HepG2 (cell line): ENCODE measurements around the gene EEF2. TPM values are rescaled to one million over a fixed set of nuclear protein-coding genes. Genes with fewer than 3 reads are reported as not detected.
A peak's percentile ranks its signal among the peaks of the same experiment; 100 is the strongest.

ENCODE experiments used
- ATAC-seq: fragments of 200-7000 bp; cut with Tn5 transposase; 3 replicates; pipeline ENCODE4 v1.9.1; 2020; ENCODE audit warnings: mild to moderate bottlenecking, moderate library complexity
- BruUV-seq: library from RNA; stranded (reverse); fragments of 400-500 nt; replicated peaks from 2 replicates; lab custom pipeline; 2021; lab: Mats Ljungman, UMichigan
- CTCF ChIA-PET: fragments of 300-600 bp; formaldehyde crosslinking; extraction: SDS; loops from one replicate; lab custom pipeline; 2021; ENCODE audit warnings: low total read pairs, inconsistent platforms, low intra/inter-chr PET ratio; lab: Yijun Ruan, JAX
- POLR2A ChIA-PET: fragments of 350-600 bp; sonication (Branson Sonifier 250); formaldehyde crosslinking; loops from one replicate; lab custom pipeline; 2020; ENCODE audit warnings: antibody characterized with exemption, inconsistent platforms; lab: Yijun Ruan, JAX
- DNase-seq: peaks from one replicate; pipeline ENCODE4 v3.0.0-alpha.2; 2015; ENCODE audit warnings: low spot score
- FAIRE-seq: peaks from 3 replicates; lab custom pipeline; 2011; peaks lifted over from hg19 to GRCh38; lab: Jason Lieb, UNC
- H2AFZ ChIP-seq: one replicate; pipeline ENCODE4 v1.6.1; 2011; ENCODE audit warnings: low read length, inconsistent platforms
- H3K27ac ChIP-seq: fragments of 300-600 bp; 3 replicates; pipeline ENCODE4 v1.8.0; 2011; ENCODE audit warnings: mixed run types, mild to moderate bottlenecking, mixed read lengths, low read length, inconsistent platforms; ENCODE audit not compliant: insufficient read depth; ENCODE audit errors: extremely low read length
- H3K27me3 ChIP-seq, 2 experiments: fragments of 200-600 bp in 1 of 2; 2 replicates in 1 of 2; 3 replicates in 1 of 2; pipeline versions ENCODE4 v1.6.0 to v1.8.0; 2011; ENCODE audit warnings: low read length in 2 of 2, mild to moderate bottlenecking in 2 of 2, moderate library complexity in 2 of 2, inconsistent platforms in 1 of 2; ENCODE audit not compliant: insufficient read depth in 2 of 2, control insufficient read depth in 1 of 2
- H3K36me3 ChIP-seq, 2 experiments: fragments of 200-600 bp in 1 of 2; replicated peaks in 1 of 2; 2 replicates in 1 of 2; 3 replicates in 1 of 2; pipeline versions ENCODE4 v1.5.1 to v1.8.0; 2011; ENCODE audit warnings: low read length in 2 of 2, inconsistent platforms in 1 of 2; ENCODE audit not compliant: insufficient read depth in 2 of 2, control insufficient read depth in 1 of 2
- H3K4me1 ChIP-seq: 2 replicates; pipeline ENCODE4 v1.5.1; 2012; ENCODE audit warnings: low read length, inconsistent platforms; ENCODE audit not compliant: insufficient read depth
- H3K4me2 ChIP-seq: 2 replicates; pipeline ENCODE4 v1.6.0; 2011; ENCODE audit warnings: low read depth, low read length, inconsistent platforms
- H3K4me3 ChIP-seq, 3 experiments: fragments of 200-600 bp in 1 of 3; sonication (generic), shearing (Covaris generic) in 1 of 3; replicated peaks in 1 of 3; 2 replicates each; pipeline ENCODE4 v1.5.1; 2011 to 2016; ENCODE audit warnings: low read length in 3 of 3, inconsistent platforms in 2 of 3, low read depth in 2 of 3, mild to moderate bottlenecking in 2 of 3, control low read depth in 1 of 3, mixed read lengths in 1 of 3; ENCODE audit not compliant: insufficient read depth in 1 of 3
- H3K79me2 ChIP-seq: one replicate; pipeline ENCODE4 v1.6.1; 2011; ENCODE audit warnings: low read length, inconsistent platforms; ENCODE audit not compliant: insufficient read depth
- H3K9ac ChIP-seq: 2 replicates; pipeline ENCODE4 v1.6.0; 2011; ENCODE audit warnings: mild to moderate bottlenecking, low read depth, low read length, inconsistent platforms; ENCODE audit not compliant: insufficient read depth
- H3K9me3 ChIP-seq: 2 replicates; pipeline ENCODE4 v1.5.1; 2012; ENCODE audit warnings: mild to moderate bottlenecking, low read length
- H4K20me1 ChIP-seq: 2 replicates; pipeline ENCODE4 v1.6.0; 2011; ENCODE audit warnings: inconsistent platforms, mild to moderate bottlenecking, low read length, moderate library complexity; ENCODE audit not compliant: insufficient read depth
- AGO2 ChIP-seq: fragments of 200-400 bp; formaldehyde crosslinking; optimal IDR thresholded peaks from 2 replicates; pipeline ENCODE3; 2017; ENCODE audit warnings: mild to moderate bottlenecking, low read depth, low read length, moderate library complexity
- BORCS8-MEF2B ChIP-seq: sonication (generic); formaldehyde crosslinking; IDR thresholded peaks from 2 replicates; pipeline ENCODE4 v1.8.0; 2022; ENCODE audit warnings: mild to moderate bottlenecking, missing genetic modification reagents
- GATAD2A ChIP-seq: IDR thresholded peaks from 2 replicates; pipeline ENCODE4 v1.6.1; 2016
- HES4 ChIP-seq: sonication (generic); formaldehyde crosslinking; IDR thresholded peaks from 2 replicates; pipeline ENCODE4 v1.9.0; 2021; ENCODE audit warnings: mild to moderate bottlenecking, missing genetic modification reagents, borderline replicate concordance
- HNF4G ChIP-seq, 2 experiments: sonication (generic) in 1 of 2; formaldehyde crosslinking in 1 of 2; IDR thresholded peaks; 2 replicates each; pipeline versions ENCODE4 v1.4.0 to v1.6.1; 2011 to 2020; ENCODE audit warnings: borderline replicate concordance in 2 of 2, low read depth in 2 of 2, mild to moderate bottlenecking in 2 of 2, low read length in 1 of 2, missing genetic modification reagents in 1 of 2, moderate library complexity in 1 of 2
- HNRNPL ChIP-seq: fragments of 200-400 bp; formaldehyde crosslinking; IDR thresholded peaks from 2 replicates; pipeline ENCODE4 v1.6.1; 2017; ENCODE audit warnings: mild to moderate bottlenecking, low read depth, low read length
- NAIF1 ChIP-seq: sonication (generic); formaldehyde crosslinking; IDR thresholded peaks from 2 replicates; pipeline ENCODE4 v1.5.0; 2020; ENCODE audit warnings: mild to moderate bottlenecking, missing genetic modification reagents, borderline replicate concordance
- NRL ChIP-seq: sonication (generic); formaldehyde crosslinking; IDR thresholded peaks from 2 replicates; pipeline ENCODE4 v1.5.0; 2020; ENCODE audit warnings: missing genetic modification reagents, mild to moderate bottlenecking, moderate library complexity, borderline replicate concordance
- RBFOX2 ChIP-seq: fragments of 200-400 bp; formaldehyde crosslinking; IDR thresholded peaks from 2 replicates; pipeline ENCODE4 v1.6.1; 2017; ENCODE audit warnings: low read depth, mild to moderate bottlenecking, low read length
- SMARCC2 ChIP-seq: fragments of 450-650 bp; IDR thresholded peaks from 2 replicates; pipeline ENCODE4 v1.6.1; 2017; ENCODE audit warnings: antibody characterized with exemption, mild to moderate bottlenecking
- SNAPC2 ChIP-seq: sonication (generic); formaldehyde crosslinking; IDR thresholded peaks from 2 replicates; pipeline ENCODE4 v1.8.1; 2022; ENCODE audit warnings: mild to moderate bottlenecking, missing genetic modification reagents
- THAP11 ChIP-seq: IDR thresholded peaks from 2 replicates; pipeline ENCODE4 v1.6.1; 2016; ENCODE audit warnings: missing biosample characterization, missing genetic modification reagents
- THAP7 ChIP-seq: sonication (generic); formaldehyde crosslinking; IDR thresholded peaks from 2 replicates; pipeline ENCODE4 v1.8.1; 2023; ENCODE audit warnings: mild to moderate bottlenecking, missing genetic modification reagents
- ZBTB38 ChIP-seq: sonication (generic); formaldehyde crosslinking; IDR thresholded peaks from 2 replicates; pipeline ENCODE4 v1.5.1; 2020; ENCODE audit warnings: mild to moderate bottlenecking, missing genetic modification reagents
- ZC3H13 ChIP-seq: sonication (generic); formaldehyde crosslinking; IDR thresholded peaks from 2 replicates; pipeline ENCODE4 v1.8.1; 2023; ENCODE audit warnings: mild to moderate bottlenecking, missing genetic modification reagents, moderate library complexity
- ZNF788 ChIP-seq: sonication (generic); formaldehyde crosslinking; IDR thresholded peaks from 2 replicates; pipeline ENCODE4 v1.5.0; 2020; ENCODE audit warnings: mild to moderate bottlenecking, missing genetic modification reagents, borderline replicate concordance
- ZNF878 ChIP-seq: sonication (generic); formaldehyde crosslinking; IDR thresholded peaks from 2 replicates; pipeline ENCODE4 v1.8.1; 2023; ENCODE audit warnings: mild to moderate bottlenecking, missing genetic modification reagents, moderate library complexity
- WGBS: methylation state at CpG from one replicate; pipeline ENCODE4 v1.1.6; 2017; ENCODE audit warnings: low lambda C conversion rate; 5-methylcytosine and 5-hydroxymethylcytosine counted together
- in situ Hi-C: cut with HindIII; loops from 2 replicates; pipeline ENCODE4 v1.10.0; 2017; ENCODE audit warnings: low pct_unique_long_range_greater_than_20kb; ENCODE audit not compliant: extremely low pct_ligation_motif_present
- intact Hi-C: fragments of 100-400 bp; cut with micrococcal nuclease; formaldehyde crosslinking; loops from one replicate; pipeline ENCODE4 v1.10.0; 2022; ENCODE audit not compliant: unreplicated experiment
- polyA plus RNA-seq, 8 experiments: library from polyadenylated mRNA; depleted of rRNA in 3 of 8; stranded (reverse) in 7 of 8; unstranded in 1 of 8; fragments of >200 nt; fragmentation: Illumina TruSeq in 4 of 8; extraction: Trizol in 4 of 8; gene quantifications; 2 replicates each; pipeline versions ENCODE4 v1.2.1 to v1.2.3, GENCODE V29; 2011 to 2016; ENCODE audit warnings: low read depth in 4 of 8, missing spikeins in 1 of 8, mixed read lengths in 1 of 8; ENCODE audit not compliant: insufficient read depth in 1 of 8
- total RNA-seq, 5 experiments: library from RNA; depleted of rRNA; stranded (reverse); fragments of >200 nt; fragmentation: Illumina TruSeq; extraction: Trizol; gene quantifications; 2 replicates each; pipeline ENCODE4 v1.2.3, GENCODE V29; 2016; ENCODE audit warnings: low read depth in 1 of 5
- TF ChIP-seq, protein P1 (sequence below): sonication (generic); formaldehyde crosslinking; conservative IDR thresholded peaks from 2 replicates; pipeline ENCODE4 v1.8.0; 2022; ENCODE audit warnings: low read depth, missing genetic modification reagents

The EEF2 gene
- total and polyA plus RNA-seq, 2 of the 13 experiments (the other 11 are each of a cell fraction or from before 2014, with no cell fraction given) = 1,441 to 1,777 TPM

GRCh38 chr19:3982701-3983541, 2.3 kb downstream of the EEF2 start (continued):
- TF ChIP-seq ZBTB38 (CRISPR knock-in tag) = peak; percentile 82

DNA sequence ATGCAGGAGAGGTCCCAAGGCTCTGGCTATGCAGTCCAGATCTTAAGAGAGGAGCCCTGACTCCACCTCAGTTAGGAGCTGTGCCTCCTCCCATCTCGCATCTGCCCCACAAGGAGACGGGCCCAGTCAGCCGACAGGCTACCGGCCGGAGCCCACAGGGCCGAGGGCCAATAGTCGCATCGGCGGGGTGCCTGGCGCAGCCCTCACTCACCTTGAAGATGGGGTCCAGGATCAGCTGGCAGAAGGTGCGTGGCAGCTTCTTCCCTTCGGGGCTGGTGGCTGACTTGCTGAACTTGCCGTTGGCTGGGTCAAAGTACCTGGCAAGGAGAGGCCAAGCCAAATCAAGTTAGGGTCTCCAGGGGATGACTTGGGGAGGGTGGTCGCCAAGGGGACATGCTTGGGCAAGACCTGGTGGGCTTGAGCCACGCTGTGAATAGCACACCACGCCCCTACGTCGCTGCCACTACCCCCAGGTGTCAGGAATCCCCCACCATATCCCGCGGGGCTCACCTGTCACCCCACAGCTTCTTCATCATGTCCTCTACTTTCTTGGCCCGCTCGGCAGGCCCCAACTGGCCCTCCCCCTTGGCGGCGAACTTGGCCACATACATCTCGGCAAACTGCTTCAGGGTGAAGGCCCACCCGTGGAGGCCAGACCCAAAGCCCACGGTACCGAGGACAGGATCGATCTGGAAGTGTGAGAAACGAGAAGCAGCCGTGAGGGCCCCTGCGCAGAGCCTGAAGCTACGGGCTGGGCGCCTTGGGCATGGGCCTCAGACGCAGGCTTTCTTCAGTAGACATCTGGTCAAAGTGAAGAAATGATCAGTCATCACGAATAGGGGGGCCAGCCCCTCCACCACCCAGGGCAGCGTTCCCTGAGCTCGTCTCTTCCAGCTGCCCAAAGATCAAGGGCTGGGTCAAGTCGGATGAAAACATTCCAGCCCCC, 3.3 kb downstream of the EEF2 start:
- WGBS = 97% methylated on average over 17 of the region's 39 CpGs
- FAIRE-seq (no peak), ATAC-seq (no peak), DNase-seq (no peak)
- ChIA-PET CTCF (no interaction called here), POLR2A (interaction anchor here (4.4 to 7.4 kb wide), 2 partner anchors 11 to 14 kb away, joined by 56 to 118 read pairs; partner anchors contain the start of gene DAPK3)
- Histone ChIP-seq H2AFZ (no peak overlapping the region), H3K27me3 (no peaks in the 10 kb centered on the region; a peak in 1 of 5 replicates), H3K79me2 (peaks cover 50% of the 10 kb centered on the region), H3K36me3 (peaks cover 64 to 73% of the 10 kb centered on the region in 2 experiments), H4K20me1 (peaks cover 79% of the 10 kb centered on the region), H3K4me2 (0 out of 2 replicates have a peak overlapping the region, but pooled peaks have one; percentile 5), H3K4me3 (no peak overlapping the region), H3K4me1 (peaks cover 50% of the 10 kb centered on the region), H3K9ac (no peak overlapping the region), H3K9me3 (no peaks in the 10 kb centered on the region), H3K27ac (no peak overlapping the region)
- intact Hi-C loops (no loop called here), in situ Hi-C loops (no loop called here)
- BruUV-seq = no TSS peak
- TF ChIP-seq RBFOX2 (peak; percentile 25), GATAD2A (CRISPR knock-in tag) (no peak), HNRNPL (0 out of 2 replicates have a peak, but pooled peaks have one; percentile 46), SNAPC2 (CRISPR knock-in tag) (no peak), THAP7 (no peak), HNF4G (IDR thresholded peaks at IDR 0.05; ENCODE audit: borderline replicate concordance, low read depth, low read length) (no peak), HNF4G (CRISPR knock-in tag; IDR thresholded peaks at IDR 0.05; ENCODE audit: borderline replicate concordance, low read depth) (no peak), HES4 (0 out of 2 replicates have a peak, but pooled peaks have one; percentile 22), ZC3H13 (CRISPR knock-in tag) (no peak), BORCS8-MEF2B (CRISPR knock-in tag) (no peak), ZNF788 (no peak), AGO2 (peak; percentile 80), THAP11 (no peak), NAIF1 (CRISPR knock-in tag) (no peak), ZNF878 (CRISPR knock-in tag) (no peak), SMARCC2 (no peak), NRL (CRISPR knock-in tag) (peak; percentile 16; the same call in 1 of the 2 replicates)
- TF ChIP-seq, protein P1, sequence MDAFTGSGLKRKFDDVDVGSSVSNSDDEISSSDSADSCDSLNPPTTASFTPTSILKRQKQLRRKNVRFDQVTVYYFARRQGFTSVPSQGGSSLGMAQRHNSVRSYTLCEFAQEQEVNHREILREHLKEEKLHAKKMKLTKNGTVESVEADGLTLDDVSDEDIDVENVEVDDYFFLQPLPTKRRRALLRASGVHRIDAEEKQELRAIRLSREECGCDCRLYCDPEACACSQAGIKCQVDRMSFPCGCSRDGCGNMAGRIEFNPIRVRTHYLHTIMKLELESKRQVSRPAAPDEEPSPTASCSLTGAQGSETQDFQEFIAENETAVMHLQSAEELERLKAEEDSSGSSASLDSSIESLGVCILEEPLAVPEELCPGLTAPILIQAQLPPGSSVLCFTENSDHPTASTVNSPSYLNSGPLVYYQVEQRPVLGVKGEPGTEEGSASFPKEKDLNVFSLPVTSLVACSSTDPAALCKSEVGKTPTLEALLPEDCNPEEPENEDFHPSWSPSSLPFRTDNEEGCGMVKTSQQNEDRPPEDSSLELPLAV (CRISPR knock-in tag) = no peak
